Cardiac muscle cell (in vitro differentiated cells and primary cell): ENCODE results near the gene SNX20. TPM values are rescaled to one million over a fixed set of nuclear protein-coding genes. Genes with fewer than 3 reads are reported as not detected.

ENCODE experiments used
- DNase-seq, 2 donors: peaks; one replicate each; pipeline versions ENCODE4 v3.0.0 to v3.0.0-alpha.2; 2010 to 2017; ENCODE audit warnings: low read depth in 1 of 2, low spot score in 1 of 2
- H3K27ac ChIP-seq: fragments of 200-600 bp; sonication (generic); 2 replicates; pipeline ENCODE4 v1.5.1; 2016
- H3K27me3 ChIP-seq: fragments of 200-600 bp; sonication (generic); 2 replicates; pipeline ENCODE4 v1.6.0; 2016; ENCODE audit warnings: control low read depth
- H3K36me3 ChIP-seq: fragments of 200-600 bp; sonication (generic); 2 replicates; pipeline ENCODE4 v1.5.1; 2016; ENCODE audit warnings: control low read depth
- H3K4me1 ChIP-seq: fragments of 200-600 bp; sonication (generic); 2 replicates; pipeline ENCODE4 v1.8.1; 2017; ENCODE audit warnings: low read depth, mild to moderate bottlenecking, mixed run types
- H3K4me3 ChIP-seq: fragments of 200-600 bp; sonication (generic); 2 replicates; pipeline ENCODE4 v1.5.1; 2016; ENCODE audit warnings: mild to moderate bottlenecking
- H3K9me3 ChIP-seq: fragments of 200-600 bp; sonication (generic); 2 replicates; pipeline ENCODE4 v1.5.1; 2017; ENCODE audit warnings: low read depth, mild to moderate bottlenecking, control low read depth
- CTCF ChIP-seq: IDR thresholded peaks from 2 replicates; pipeline ENCODE4 v1.5.1; 2012; ENCODE audit warnings: low read depth, mild to moderate bottlenecking, low read length
- polyA plus RNA-seq: library from polyadenylated mRNA; unstranded; fragments of >200 nt; fragmentation: Nextera tagmentation; extraction: Ambion mirVana; gene quantifications from 2 replicates; pipeline ENCODE4 v1.2.1, GENCODE V29; 2016
- total RNA-seq: library from RNA; depleted of rRNA; stranded (reverse); fragments of >200 nt; gene quantifications from 2 replicates; pipeline ENCODE4 v1.2.3, GENCODE V29; 2016

Gene SNX20
- total and polyA plus RNA-seq, 2 experiments from 2014 or later = not detected

DNA sequence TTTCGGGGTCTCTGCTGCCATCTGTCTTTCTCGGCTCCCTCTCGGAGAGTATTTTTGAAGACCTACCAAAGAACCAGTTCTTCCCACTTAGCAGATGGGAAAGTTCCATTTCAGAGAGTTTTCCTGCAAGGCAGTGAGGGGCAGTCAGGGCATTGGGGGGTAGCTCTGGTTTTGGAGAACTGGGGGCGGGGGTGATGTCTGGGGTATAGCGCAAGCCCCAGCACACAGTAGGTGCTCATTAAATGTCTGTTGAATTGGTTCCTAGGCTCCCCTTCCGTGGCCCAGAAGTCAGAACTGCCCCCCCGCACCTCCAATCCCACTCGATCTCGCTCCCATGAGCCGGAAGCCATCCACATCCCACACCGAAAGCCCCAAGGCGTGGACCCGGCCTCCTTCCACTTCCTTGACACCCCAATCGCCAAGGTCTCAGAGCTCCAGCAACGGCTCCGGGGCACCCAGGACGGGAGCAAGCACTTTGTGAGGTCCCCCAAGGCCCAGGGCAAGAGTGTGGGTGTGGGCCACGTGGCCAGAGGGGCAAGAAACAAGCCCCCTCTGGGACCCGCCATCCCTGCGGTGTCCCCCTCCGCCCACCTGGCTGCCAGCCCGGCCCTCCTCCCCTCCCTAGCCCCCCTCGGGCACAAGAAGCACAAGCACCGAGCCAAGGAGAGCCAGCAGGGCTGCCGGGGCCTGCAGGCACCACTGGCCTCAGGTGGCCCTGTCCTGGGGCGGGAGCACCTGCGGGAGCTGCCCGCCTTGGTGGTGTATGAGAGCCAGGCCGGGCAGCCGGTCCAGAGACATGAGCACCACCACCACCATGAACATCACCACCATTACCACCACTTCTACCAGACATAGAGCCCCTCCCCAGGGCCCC lies 47.9 kb downstream of the SNX20 start:
- no peaks in the 10 kb centered on the region for H3K9me3 ChIP-seq
- TF ChIP-seq CTCF = no peak
- no peak for DNase-seq
- no peak overlapping the region for H3K27ac ChIP-seq
- no peaks in the 10 kb centered on the region for H3K36me3 ChIP-seq
- no peaks in the 10 kb centered on the region for H3K4me1 ChIP-seq
- H3K27me3 ChIP-seq = no peaks in the 10 kb centered on the region
- H3K4me3 ChIP-seq = no peak overlapping the region

GRCh38 chr16:50631985-50632576 lies 49.0 kb downstream of the SNX20 start:
- peaks cover 6% of the 10 kb centered on the region for H3K4me1 ChIP-seq
- TF ChIP-seq CTCF = no peak
- no peaks in the 10 kb centered on the region for H3K27me3 ChIP-seq
- H3K27ac ChIP-seq = no peak overlapping the region
- H3K36me3 ChIP-seq = no peaks in the 10 kb centered on the region
- no peak overlapping the region for H3K4me3 ChIP-seq
- H3K9me3 ChIP-seq = no peaks in the 10 kb centered on the region
- DNase-seq = no peak

GRCh38 chr16:50631249-50631984 lies 49.7 kb downstream of the SNX20 start:
- H3K4me1 ChIP-seq = peaks cover 6% of the 10 kb centered on the region
- H3K36me3 ChIP-seq = no peaks in the 10 kb centered on the region
- no peak overlapping the region for H3K4me3 ChIP-seq
- no peaks in the 10 kb centered on the region for H3K27me3 ChIP-seq
- no peak for DNase-seq
- no peak for TF ChIP-seq CTCF
- H3K27ac ChIP-seq = no peak overlapping the region
- no peaks in the 10 kb centered on the region for H3K9me3 ChIP-seq

- Histone ChIP-seq H3K27ac (no peak overlapping the region), H3K36me3 (no peaks in the 10 kb centered on the region), H3K27me3 (no peaks in the 10 kb centered on the region), H3K4me3 (no peak overlapping the region), H3K4me1 (peaks cover 6% of the 10 kb centered on the region), H3K9me3 (no peaks in the 10 kb centered on the region)
- no peak for DNase-seq
- no peak for TF ChIP-seq CTCF
These were observed 50.6 kb downstream of the SNX20 start for GRCh38 chr16:50630394-50631020.

GRCh38 chr16:50629334-50629733 lies 51.8 kb downstream of the SNX20 start:
- Histone ChIP-seq H3K36me3 (no peaks in the 10 kb centered on the region), H3K27me3 (no peaks in the 10 kb centered on the region), H3K9me3 (no peaks in the 10 kb centered on the region), H3K4me1 (peaks cover 6% of the 10 kb centered on the region), H3K27ac (no peak overlapping the region), H3K4me3 (no peak overlapping the region)
- TF ChIP-seq CTCF = no peak
- no peak for DNase-seq
